ENCODE measurements around the gene WSB1. TPM values are rescaled to one million over a fixed set of nuclear protein-coding genes. Genes with fewer than 3 reads are reported as not detected.
"Not testable (repeated sequence)": the region's sequence is repeated elsewhere in the genome, so short reads cannot be mapped to it uniquely, and the experiment has no call there.

Gene WSB1
- total RNA-seq, 1 experiment from 2014 or later, result 66.2 TPM

DNA sequence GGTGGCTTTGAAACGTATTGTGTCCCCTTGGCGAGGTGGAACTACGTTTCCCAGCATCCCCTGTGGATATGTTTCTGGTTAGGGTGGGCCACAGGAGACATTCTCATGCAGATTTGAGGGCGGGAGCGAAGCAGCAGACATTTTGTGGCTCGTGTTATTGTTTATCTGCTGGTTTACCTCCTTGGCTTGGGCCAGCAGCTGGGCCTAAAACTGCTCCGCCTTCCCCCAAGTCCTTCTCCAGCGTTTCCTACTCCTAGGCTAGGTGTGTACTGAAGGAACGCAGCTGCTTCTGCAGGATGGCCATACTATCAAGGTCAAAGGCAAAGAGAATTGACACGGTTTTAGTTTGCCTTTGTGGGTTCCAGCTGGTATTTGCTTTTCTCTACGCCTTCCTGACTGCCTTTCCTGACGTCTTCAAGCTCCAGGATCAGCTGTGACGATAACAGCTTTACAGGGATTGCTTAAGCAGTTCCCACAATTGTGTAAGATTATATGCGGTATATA is 17.2 kb upstream of the WSB1 start:
- H3K79me2 ChIP-seq (ENCODE audit: low read depth), result no peaks in the 10 kb centered on the region
- ChIA-PET POLR2A (ENCODE audit: unreplicated experiment) (no interaction called here), CTCF (no interaction called here)
- no peaks in the 10 kb centered on the region for H4K20me1 ChIP-seq (ENCODE audit: insufficient read depth)
- H2AFZ ChIP-seq, result no peak overlapping the region
- no peaks in the 10 kb centered on the region for H3K9me3 ChIP-seq (ENCODE audit: insufficient read depth, low read depth)
- intact Hi-C loops (cut with micrococcal nuclease; ENCODE audit: unreplicated experiment), result no loop called here
- DNase-seq, result no peak
- H3K9me2 ChIP-seq (ENCODE audit: insufficient read depth), result no peaks in the 10 kb centered on the region
- no peaks in the 10 kb centered on the region for H3K36me3 ChIP-seq (ENCODE audit: low read depth)
- H3K4me3 ChIP-seq, result no peak overlapping the region
- no peaks in the 10 kb centered on the region for H3F3A ChIP-seq (ENCODE audit: insufficient read depth, low read depth)
- no TSS peak for BruUV-seq (replicated peaks)
- no peak overlapping the region for H3K27ac ChIP-seq
- no peak overlapping the region for H3K4me2 ChIP-seq
- TF ChIP-seq, protein P1, sequence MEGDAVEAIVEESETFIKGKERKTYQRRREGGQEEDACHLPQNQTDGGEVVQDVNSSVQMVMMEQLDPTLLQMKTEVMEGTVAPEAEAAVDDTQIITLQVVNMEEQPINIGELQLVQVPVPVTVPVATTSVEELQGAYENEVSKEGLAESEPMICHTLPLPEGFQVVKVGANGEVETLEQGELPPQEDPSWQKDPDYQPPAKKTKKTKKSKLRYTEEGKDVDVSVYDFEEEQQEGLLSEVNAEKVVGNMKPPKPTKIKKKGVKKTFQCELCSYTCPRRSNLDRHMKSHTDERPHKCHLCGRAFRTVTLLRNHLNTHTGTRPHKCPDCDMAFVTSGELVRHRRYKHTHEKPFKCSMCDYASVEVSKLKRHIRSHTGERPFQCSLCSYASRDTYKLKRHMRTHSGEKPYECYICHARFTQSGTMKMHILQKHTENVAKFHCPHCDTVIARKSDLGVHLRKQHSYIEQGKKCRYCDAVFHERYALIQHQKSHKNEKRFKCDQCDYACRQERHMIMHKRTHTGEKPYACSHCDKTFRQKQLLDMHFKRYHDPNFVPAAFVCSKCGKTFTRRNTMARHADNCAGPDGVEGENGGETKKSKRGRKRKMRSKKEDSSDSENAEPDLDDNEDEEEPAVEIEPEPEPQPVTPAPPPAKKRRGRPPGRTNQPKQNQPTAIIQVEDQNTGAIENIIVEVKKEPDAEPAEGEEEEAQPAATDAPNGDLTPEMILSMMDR (conservative IDR thresholded peaks at IDR 0.05), result no peak
- no peak for TF ChIP-seq EZH2 (IDR thresholded peaks at IDR 0.05; ENCODE audit: low read depth)
- no peaks in the 10 kb centered on the region for H3K27me3 ChIP-seq (ENCODE audit: insufficient read depth, low read depth)
- no peaks in the 10 kb centered on the region for H3K4me1 ChIP-seq (replicated peaks; ENCODE audit: insufficient read depth)

DNA sequence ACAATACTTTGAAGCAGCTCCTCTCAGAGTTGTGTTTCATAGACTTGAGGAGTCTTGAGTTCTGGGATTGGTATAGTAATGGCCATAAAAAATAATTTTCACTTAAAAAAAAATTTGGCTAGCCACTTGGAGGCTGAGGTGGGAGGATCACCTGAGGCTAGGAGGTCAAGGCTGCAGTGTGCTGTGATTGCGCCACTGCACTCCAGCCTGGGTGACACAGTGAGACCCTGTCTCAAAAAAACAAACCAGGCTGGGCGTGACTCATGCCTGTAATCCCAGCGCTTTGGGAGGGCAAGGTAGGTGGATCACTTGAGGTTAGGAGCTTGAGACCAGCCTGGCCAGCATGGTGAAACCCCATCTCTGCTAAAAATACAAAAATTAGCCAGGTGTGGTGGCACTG is 14.8 kb upstream of the WSB1 start:
- BruUV-seq (replicated peaks); POLR2A ChIA-PET (ENCODE audit: unreplicated experiment): not testable (repeated sequence)

GRCh38 chr17:27280527-27280926 is 13.4 kb upstream of the WSB1 start:
- DNase-seq, result no peak
- ChIA-PET CTCF (no interaction called here), POLR2A (ENCODE audit: unreplicated experiment) (no interaction called here)
- H3K9me3 ChIP-seq (ENCODE audit: insufficient read depth, low read depth), result no peaks in the 10 kb centered on the region
- intact Hi-C loops (cut with micrococcal nuclease; ENCODE audit: unreplicated experiment), result no loop called here
- no peak overlapping the region for H3K4me3 ChIP-seq
- no peaks in the 10 kb centered on the region for H3F3A ChIP-seq (ENCODE audit: insufficient read depth, low read depth)
- no peak overlapping the region for H3K4me2 ChIP-seq
- BruUV-seq (replicated peaks), result no TSS peak
- H4K20me1 ChIP-seq (ENCODE audit: insufficient read depth), result no peaks in the 10 kb centered on the region
- no peaks in the 10 kb centered on the region for H3K36me3 ChIP-seq (ENCODE audit: low read depth)
- no peak overlapping the region for H2AFZ ChIP-seq
- no peaks in the 10 kb centered on the region for H3K9me2 ChIP-seq (ENCODE audit: insufficient read depth)
- TF ChIP-seq EZH2 (IDR thresholded peaks at IDR 0.05; ENCODE audit: low read depth), result no peak
- TF ChIP-seq, protein P1 (conservative IDR thresholded peaks at IDR 0.05), result no peak
- H3K4me1 ChIP-seq (replicated peaks; ENCODE audit: insufficient read depth), result no peaks in the 10 kb centered on the region
- no peaks in the 10 kb centered on the region for H3K27me3 ChIP-seq (ENCODE audit: insufficient read depth, low read depth)
- H3K79me2 ChIP-seq (ENCODE audit: low read depth), result no peaks in the 10 kb centered on the region
- no peak overlapping the region for H3K27ac ChIP-seq

More for the DNA sequence above, 14.8 kb upstream of the WSB1 start:
- CTCF ChIA-PET; H3K9me3 ChIP-seq (ENCODE audit: insufficient read depth, low read depth); intact Hi-C loops (cut with micrococcal nuclease; ENCODE audit: unreplicated experiment); H3K36me3 ChIP-seq (ENCODE audit: low read depth); H3K4me1 ChIP-seq (replicated peaks; ENCODE audit: insufficient read depth); H3K4me3 ChIP-seq; H3K79me2 ChIP-seq (ENCODE audit: low read depth); H3F3A ChIP-seq (ENCODE audit: insufficient read depth, low read depth); DNase-seq; H3K27me3 ChIP-seq (ENCODE audit: insufficient read depth, low read depth); H2AFZ ChIP-seq; H3K4me2 ChIP-seq; H3K27ac ChIP-seq; H4K20me1 ChIP-seq (ENCODE audit: insufficient read depth); H3K9me2 ChIP-seq (ENCODE audit: insufficient read depth): not testable (repeated sequence)

- H3K27ac ChIP-seq, result no peak overlapping the region
- H3K79me2 ChIP-seq (ENCODE audit: low read depth), result no peaks in the 10 kb centered on the region
- H3K4me1 ChIP-seq (replicated peaks; ENCODE audit: insufficient read depth), result no peaks in the 10 kb centered on the region
- ChIA-PET CTCF (no interaction called here), POLR2A (ENCODE audit: unreplicated experiment) (no interaction called here)
- H3F3A ChIP-seq (ENCODE audit: insufficient read depth, low read depth), result peaks cover 4% of the 10 kb centered on the region; the same call in 1 of the 2 replicates
- no peaks in the 10 kb centered on the region for H4K20me1 ChIP-seq (ENCODE audit: insufficient read depth)
- H2AFZ ChIP-seq, result no peak overlapping the region
- no TSS peak for BruUV-seq (replicated peaks)
- no peaks in the 10 kb centered on the region for H3K9me2 ChIP-seq (ENCODE audit: insufficient read depth)
- H3K27me3 ChIP-seq (ENCODE audit: insufficient read depth, low read depth), result no peaks in the 10 kb centered on the region
- H3K9me3 ChIP-seq (ENCODE audit: insufficient read depth, low read depth), result no peaks in the 10 kb centered on the region
- no peak for DNase-seq
- H3K4me3 ChIP-seq, result no peak overlapping the region
- H3K36me3 ChIP-seq (ENCODE audit: low read depth), result no peaks in the 10 kb centered on the region
- TF ChIP-seq, protein P1 (conservative IDR thresholded peaks at IDR 0.05), result no peak
- TF ChIP-seq EZH2 (IDR thresholded peaks at IDR 0.05; ENCODE audit: low read depth), result no peak
- no peak overlapping the region for H3K4me2 ChIP-seq
- intact Hi-C loops (cut with micrococcal nuclease; ENCODE audit: unreplicated experiment), result no loop called here
Observed at GRCh38 chr17:27281438-27281837, 12.5 kb upstream of the WSB1 start.

All from PC-9 (cell line).